Epidermal melanocyte (primary cell): ENCODE results near the gene MAX.
"Not testable (repeated sequence)": the region's sequence is repeated elsewhere in the genome, so short reads cannot be mapped to it uniquely, and the experiment has no call there.

ENCODE experiments used
- DNase-seq: peaks from one replicate; pipeline ENCODE4 v3.0.0; 2011; ENCODE audit warnings: low spot score; ENCODE audit not compliant: insufficient read length

Gene MAX

GRCh38 chr14:65038966-65039365, 63.4 kb downstream of the MAX start:
- no peak for DNase-seq

GRCh38 chr14:65035049-65035448, 67.3 kb downstream of the MAX start:
- peak; percentile 59 for DNase-seq

GRCh38 chr14:65034021-65034420, 68.3 kb downstream of the MAX start:
- no peak for DNase-seq

- no peak for DNase-seq
These were observed 69.1 kb downstream of the MAX start for GRCh38 chr14:65033181-65033580.

- DNase-seq: no peak
These were observed 70.0 kb downstream of the MAX start for GRCh38 chr14:65032319-65032718.

GRCh38 chr14:65031321-65031720, 71.0 kb downstream of the MAX start:
- DNase-seq: not testable (repeated sequence)

GRCh38 chr14:65028937-65029336, 73.4 kb downstream of the MAX start:
- no peak for DNase-seq

GRCh38 chr14:65027127-65027799, 75.1 kb downstream of the MAX start:
- no peak for DNase-seq

- DNase-seq: no peak
These were observed 75.8 kb downstream of the MAX start for GRCh38 chr14:65026526-65026925.

- no peak for DNase-seq
These were observed 76.5 kb downstream of the MAX start for GRCh38 chr14:65025818-65026217.
